NOMO-1 (cell line): ENCODE results near the gene DNAH17.

Experiments
- DNase-seq, 2 experiments: peaks; one replicate each; lab custom pipeline; 2025; ENCODE audit not compliant: unreplicated experiment in 2 of 2; lab: John Stamatoyannopoulos, UW

Gene DNAH17

DNA sequence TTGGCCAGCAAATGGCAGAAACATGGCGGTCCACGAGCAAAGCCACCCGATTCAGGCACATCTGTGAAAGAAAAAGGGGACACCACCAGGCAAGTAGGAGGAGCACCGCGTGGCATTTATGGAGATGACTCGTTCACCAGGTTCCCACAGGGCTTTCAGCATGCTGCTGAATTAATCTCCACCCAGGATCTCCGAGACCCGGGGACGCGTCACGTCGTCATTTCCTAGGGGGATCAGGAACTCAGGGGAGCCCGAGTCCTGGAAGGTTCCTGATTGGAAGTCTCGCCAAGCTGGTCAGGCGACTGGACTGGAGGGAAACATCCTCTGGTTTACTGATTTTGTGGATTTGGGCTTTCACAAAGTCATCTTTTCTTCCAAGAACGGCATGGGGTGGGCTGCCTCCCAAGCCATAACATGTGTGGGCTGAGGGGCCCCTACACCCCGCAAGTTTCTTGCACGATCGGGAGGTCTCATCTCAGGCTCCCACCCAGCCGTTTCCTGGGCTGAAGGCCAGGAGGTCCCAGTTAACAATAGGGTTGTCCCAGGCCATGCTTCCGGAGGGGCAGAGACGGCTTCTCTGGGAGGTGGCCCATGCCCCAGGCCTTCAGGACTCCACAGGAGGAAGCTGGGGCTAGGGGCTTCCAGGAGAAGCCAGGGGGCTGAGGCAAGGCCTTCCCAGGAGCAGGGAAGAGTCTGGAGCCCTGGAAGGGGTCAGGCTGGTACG lies 645 bp downstream of the DNAH17 start:
- no peak for DNase-seq

DNA sequence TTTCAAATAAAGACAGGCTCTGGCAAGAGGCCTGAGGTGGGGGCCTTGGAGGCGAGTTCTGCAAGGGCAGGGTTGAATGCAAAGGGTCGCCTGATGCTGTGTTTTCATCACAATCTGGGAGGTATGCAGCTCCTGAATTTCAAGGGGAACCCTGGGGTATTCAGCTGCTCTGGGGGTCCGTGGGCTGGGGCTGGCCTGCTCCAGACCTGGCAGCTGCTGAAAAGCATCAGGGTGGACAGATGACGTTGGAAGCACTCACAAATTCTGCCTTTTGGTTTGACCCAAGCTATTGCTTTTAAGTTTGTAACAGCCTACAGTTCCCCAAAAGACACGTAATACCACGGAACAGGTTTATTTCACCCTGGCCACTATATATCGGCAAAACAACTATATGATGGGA lies 1.3 kb downstream of the DNAH17 start:
- no peak for DNase-seq

DNA sequence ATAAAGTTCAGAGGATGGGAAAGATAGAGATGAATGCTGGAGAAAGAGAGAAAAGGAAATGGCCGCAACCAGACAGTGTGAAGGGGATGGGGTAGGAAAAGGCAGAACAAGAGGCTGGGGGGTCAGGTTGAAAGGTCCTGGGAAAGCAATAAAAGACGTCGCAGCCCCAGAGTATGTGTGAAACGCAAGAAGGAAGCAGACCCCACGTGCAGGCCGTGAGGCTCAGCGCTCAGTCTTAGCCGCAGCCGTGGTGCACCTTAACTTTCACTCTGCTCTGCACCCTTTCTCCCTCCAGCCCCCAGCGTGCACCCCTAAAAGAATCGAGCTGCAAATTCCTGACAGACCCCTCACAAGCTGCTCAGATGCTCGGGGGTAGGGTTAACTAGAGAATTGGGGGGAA lies 1.9 kb downstream of the DNAH17 start:
- no peak for DNase-seq

DNA sequence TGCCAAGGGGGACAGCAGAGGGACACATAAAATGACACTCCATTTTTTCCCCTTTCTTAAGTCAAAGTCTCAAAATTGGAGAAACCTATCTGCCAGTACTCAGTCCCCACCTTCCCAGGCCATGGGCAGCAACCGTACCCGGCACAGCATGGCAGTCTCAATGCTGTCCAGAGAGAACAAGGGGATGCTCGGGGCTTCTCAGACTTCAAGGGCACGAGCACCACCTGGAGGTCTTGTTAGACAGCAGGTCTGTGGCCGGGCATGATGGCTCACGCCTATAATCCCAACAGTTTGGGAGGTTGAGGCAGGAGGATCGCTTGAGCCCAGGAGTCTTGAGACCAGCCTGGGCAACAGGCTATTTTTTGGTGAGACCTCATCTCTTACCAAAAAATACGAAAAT lies 3.2 kb downstream of the DNAH17 start:
- DNase-seq = no peak

DNA sequence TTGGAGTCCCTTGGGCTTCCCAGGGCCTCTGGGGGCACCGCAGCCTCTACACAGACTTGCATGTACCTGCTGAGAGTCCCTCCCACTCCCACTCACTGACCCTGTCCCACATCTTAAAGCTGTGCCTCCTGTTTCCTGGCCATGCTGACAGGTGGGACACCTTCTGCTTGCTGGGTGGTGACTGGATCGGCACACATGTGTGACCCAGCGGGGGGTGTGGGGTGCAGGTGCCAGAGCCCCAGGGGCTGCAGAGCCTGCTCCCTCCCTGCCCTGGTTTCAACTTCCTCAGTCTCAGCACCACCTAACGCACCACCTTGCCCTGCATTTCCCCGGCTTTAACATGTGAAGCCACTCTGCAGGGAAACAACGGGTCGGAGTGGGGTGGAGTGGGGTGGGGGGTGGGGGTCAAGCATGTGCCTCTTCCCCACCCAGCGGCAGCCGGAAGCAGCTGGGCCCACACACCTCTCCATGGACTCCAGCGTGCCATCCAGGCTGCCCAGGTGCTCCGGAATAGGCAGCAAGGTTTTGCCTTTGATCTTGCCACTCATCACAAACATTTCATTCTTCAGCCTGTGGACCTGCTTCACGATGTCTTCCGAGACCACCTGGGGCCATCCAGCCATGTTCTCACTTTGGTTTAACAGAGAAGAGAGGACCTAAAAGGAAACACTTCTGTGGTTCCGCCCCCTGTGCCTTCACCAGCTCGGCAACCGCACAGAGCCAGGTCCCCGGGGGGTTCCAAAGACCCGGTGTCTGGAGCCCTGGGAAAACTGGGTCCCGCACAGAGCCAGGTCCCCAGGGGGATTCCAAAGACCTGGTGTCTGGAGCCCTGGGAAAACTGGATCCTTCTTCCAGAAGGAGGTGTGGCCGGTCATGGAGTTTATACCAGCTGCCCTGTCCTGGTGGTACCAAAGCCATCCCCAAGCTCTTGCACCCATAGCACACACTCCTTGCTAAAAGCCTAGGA lies 4.7 kb downstream of the DNAH17 start:
- DNase-seq = no peak

DNA sequence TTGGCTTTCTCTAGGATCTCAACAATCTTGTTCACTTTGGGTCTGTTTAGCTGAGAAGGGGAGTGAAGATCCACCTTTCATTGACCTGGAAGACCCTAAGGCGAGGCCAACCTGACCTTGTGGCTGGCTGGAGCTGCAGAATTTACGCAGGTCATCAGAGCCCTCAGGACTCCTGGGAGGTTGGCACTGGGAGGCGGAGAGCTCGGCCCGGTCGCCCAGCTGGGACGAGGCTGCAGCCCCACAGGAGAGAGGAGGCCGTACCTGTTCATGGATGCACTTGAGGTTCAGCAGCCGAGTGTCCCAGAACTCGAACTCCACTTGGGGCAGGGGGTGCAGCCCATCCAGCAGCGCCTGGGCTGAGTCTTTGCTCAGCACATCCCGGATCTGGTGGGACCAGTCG lies 5.9 kb downstream of the DNAH17 start:
- no peak for DNase-seq

DNA sequence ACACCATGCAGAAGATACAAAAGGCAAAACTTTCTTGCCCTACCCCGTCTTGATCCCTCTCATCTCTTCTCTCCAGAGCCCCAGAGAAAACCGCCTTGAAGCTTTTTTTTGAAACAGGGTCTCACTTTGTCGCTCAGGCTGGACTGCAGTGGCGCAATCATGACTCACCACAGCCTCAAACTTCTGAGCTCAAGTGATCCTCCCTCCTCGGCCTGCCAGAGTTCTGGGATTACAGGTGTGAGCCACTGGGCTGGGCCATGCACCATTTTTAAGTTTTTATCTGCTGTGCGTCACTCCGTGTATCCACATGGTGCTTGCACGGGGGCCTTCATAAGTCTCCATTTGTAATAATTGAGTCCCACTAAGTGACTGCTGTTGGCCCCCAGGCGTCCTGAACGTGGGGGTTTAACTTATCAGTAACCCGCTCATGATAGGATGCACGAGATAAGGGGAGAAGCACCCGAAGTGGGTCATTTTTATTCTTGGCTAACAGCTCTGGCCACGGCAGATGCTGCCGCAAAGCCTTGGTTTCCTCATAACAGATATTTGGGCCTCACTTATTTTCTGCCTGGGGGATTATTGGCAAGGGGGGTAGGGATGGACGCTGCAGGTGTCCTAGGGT lies 8.6 kb downstream of the DNAH17 start:
- peak; percentile 68 to 71 for DNase-seq

DNA sequence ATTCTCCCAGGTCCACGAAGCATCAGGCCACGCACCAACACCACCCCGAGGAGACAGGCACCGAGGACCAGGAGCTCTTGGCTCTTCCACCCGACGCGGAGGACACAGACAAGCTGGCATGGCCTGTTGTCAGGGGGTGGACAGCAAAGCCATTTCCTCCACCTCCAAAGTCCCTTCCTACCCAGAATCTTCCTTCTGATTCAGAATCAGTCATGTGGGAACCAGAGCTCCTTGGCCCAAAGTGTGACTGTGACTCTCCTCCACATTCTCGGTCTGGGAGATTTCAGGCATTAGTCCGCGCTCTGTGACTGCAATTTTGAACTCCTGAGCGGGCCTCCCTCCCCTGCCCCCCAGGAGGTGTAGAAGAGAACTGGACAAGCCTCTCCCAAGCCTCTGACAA lies 9.2 kb downstream of the DNAH17 start:
- DNase-seq = no peak

DNA sequence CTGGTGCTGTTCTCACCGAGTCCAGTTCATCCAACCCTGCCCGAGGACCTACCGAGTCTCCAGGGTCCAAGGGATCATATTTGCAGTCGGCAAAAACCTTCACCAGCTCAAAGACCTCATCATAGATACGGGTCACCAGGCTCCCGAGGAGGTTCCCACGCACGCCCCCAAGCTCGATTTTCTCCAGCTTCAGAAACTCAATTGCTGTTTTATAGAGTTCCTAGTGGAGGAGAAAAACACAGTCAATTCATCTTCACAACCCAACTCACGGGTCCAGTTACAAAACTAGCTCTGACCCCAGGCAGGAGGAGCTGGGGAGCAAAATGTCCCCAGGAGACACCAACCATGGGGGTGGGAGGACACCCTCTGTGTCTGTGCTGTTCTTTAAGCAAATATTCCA lies 10.2 kb downstream of the DNAH17 start:
- no peak for DNase-seq

DNA sequence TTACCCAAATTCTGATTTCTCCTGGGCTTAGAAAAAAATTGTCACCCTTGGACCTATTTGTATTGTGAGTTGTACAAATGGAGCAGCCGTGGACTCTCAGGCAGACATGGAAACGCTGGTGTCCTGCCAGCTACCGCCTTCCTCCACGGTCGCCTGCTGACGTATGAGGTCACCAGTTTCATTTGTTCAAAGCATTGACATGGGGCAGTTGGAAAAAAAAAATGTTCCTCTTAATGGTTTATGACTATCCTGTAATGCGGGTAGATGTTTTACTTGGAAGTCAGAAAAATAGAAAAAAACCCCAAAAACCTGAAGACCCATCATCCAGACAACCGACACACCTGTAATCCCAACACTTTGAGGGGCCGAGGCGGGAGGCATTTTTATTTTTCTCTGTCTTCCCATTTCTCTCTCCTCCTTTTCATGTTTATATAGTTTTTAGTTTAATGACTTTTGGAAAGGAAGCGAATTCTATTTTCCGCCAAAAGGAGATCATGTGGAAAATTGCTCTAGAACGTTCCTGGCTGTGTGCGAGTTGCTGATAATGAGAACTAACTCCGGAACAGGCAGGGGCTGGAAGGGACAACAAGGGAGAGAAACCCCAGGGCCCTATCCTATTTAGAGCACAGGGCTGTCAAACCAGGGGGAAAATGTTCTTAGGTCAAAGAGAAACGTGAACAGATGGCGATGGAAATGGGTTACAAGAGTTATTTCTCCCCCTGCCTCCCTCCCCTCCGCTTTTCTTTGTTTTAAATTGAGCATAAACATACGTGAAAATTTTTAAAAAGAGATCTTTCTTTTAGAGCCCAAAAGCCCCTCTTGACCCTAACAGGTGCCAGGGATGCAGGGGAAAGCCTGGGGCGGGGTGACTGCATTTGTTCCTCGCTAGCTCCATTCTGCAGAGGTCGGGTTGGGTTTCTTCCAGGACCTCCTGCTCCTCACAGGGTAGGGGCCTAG lies 13.7 kb downstream of the DNAH17 start:
- DNase-seq = no peak

DNA sequence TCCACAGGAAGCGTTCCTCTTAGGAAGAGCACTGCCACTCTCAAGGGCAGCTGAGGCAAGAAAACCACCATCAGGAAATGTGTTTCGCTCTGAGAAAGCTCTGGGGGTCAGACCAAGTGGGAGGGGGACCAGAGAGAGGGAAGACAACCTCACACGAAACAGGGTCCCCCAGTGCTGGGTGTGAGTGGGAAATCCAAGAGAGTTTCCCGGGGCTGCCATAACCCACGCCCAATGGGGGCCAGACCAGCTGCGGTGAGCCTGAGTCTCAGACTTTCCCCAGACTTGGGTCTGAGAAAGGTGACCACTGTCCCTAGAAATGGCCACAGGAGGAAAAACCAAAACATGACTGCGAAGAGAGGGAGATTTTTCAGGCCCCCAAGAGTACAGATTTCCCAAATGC lies 14.5 kb downstream of the DNAH17 start:
- no peak for DNase-seq

DNA sequence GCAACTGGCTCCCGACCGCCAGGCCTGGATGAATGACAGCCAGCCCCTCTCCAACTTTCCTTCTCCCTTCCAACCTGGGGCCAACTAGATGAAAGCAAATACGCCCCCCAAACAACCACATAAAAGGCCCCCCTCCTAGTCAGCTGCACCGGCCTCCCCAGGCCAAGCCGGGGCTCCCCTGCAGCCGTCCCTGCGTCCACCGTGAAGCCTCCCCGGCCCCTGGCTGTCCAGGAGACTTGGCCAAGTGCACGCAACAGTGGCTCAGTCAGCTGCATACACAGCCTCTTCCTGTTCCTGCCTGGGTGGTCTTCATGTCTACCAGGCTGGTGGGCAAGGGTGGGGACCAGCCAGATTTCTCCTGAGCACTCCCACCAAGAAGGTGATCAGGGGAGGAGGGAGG lies 16.0 kb downstream of the DNAH17 start:
- no peak for DNase-seq

DNA sequence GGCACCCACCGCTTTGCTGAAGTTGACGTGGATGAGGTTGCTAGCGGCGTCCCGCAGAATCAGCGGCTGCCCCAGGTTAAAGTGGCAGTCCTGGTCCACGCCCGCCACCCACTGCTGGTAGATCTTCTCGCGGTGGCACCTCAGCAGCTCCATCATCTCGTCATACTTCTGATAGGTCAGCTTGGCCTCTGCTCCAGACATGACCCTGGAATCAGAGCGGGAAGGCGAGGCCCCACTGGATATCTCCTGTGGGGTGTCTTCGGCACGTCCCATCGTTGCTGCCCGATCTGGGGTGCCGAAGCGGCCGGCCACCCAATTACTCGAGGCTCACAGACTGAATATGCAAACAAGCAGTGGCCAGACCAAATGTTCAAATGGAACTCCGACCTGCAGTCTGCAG lies 16.5 kb downstream of the DNAH17 start:
- DNase-seq = no peak

DNA sequence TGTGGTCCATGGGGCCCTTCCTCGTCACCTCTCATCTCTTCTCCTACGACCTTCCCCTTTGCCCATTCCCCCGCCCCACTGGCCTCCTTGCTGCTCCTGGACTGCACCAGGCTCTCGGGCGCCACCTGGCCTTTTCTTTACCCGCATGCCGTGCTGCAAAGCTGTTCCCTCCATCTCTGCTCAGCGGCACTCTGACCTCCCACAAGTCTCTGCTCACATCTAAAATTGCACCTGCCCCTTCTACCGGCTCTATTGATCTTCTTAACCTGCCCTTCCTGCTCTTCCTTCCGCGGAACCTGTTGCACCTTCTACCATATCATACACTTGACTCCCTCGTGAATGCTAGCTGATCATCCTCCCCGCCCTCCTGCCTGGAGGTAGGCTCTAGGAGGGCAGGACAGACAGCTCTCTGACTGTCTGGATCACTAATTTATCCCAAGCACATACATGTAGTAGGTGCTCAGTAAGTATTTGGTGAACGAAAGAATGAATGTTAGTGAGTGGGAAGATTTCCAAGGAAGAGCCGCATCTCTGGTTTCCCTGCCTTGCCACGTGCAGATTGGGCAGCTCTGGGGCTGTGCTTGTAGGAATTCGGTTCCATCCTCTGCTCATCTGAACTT lies 17.3 kb downstream of the DNAH17 start:
- DNase-seq = no peak

DNA sequence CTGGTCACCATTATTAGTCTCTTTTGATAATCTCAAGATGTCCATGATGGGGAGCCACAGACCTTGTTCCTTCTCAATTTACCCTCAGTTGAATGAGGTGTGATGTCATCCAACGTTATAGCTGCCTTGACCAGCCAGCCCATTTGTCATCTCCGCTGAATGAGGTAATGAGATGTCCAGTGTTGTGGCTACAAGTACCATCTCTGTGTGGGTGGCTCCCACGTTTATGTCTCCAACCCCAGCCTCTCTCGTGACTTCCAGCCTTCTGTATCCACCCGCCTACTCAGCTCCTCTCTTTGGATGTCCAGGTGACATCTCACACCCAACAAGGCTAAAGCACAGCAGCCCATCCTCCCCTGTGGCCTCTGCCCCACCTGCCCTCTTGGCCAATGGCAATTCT lies 18.2 kb downstream of the DNAH17 start:
- DNase-seq = no peak

DNA sequence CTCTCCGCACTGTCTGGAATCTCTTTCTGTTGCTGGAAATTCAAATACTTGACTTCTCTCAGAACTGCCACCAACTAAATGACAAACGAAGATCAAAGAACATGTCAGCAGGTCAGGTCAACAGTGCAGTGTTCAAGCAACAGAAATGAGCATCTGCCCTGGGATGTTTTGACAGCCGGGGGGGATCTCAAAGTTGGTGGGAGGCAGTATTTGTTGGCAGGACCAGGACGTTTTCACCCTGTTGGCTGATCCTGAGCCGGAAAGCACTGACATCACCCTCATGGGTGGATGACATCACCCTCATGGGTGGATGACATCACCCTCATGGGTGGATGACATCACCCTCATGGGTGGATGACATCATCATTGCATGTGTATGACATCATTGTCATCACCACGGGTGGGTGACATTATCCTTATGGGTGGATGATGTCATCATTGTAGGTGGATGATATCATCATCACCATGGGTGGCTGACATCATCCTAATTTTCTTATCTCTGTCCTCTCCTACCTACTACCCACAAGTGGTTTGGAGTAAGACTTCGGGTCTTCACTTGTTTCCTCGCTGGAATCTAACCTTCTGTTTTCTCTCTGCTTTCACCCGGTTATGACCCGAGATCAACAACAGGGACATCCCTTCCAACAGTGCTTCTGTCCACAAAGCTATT lies 18.9 kb downstream of the DNAH17 start:
- DNase-seq = no peak

DNA sequence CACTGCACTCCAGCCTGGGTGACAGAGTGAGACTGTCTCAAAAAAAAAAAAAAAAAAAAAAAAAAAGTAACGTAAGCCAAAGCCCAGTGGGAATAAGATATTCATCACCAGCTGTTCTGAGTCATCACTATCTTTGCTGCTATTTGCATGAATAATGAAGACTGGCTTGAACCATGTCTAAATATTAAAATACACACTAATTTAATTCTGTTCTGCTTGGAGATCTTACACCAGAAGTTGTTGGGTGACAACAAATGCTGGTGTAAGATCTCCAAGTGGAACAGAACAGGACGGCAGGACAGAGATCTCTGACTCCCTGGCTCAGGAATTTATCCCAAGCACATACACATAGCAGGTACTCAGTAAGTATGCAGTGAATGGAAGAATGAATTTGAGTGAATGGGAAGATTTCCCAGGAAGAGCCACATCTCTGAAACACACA lies 19.6 kb downstream of the DNAH17 start:
- DNase-seq = no peak

DNA sequence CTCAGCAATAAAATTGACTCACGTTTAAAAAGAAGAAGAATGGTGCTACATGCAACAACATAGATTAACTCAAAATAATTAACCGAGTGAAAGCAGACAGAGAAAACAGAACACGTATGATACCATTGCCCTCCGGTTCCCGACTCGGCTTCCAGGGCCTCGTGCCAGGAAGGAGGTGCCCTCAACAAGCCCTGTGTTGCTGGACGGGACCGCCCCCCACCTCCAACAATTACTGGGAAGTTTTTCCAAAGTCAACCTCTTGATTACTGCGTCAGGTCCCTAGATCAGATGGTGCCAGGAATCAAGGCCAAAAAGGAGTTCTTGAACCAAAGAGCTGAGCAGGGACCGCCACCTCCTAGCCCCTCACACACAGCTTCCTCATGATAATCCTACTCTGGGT lies 20.4 kb downstream of the DNAH17 start:
- no peak for DNase-seq

DNA sequence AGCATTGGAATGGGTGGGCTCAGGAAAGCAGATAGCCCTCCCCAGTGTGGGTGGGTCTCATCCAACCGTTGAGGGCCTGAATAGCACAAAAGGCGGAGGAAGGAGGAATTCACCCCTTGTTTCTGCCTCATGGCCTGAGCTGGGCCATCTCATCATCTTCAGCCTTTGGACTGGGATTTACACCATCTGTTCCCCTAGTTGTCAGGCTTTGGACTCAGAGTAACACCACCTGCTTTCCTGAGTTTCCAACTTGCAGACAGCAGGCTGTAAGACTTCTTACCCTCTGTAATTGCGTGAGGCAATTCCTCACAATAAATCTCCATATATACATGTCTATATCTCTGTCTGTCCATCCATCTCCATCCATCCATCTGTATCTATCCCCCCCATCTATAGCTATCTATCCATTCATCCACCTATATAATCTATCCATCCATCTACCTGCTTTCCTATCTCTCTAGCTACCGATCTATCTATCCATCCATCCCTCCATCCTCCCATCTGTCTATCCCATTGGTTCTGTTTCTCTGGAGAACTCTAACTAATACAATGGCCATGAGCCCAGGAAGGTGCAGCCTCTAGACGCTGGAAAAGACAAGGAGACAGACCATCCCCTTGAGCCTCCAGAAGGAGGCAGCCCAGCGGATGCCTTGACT lies 21.3 kb downstream of the DNAH17 start:
- DNase-seq = no peak
